SK-N-SH (cell line): ENCODE data around the gene ZSCAN16. TPM values are rescaled to one million over a fixed set of nuclear protein-coding genes. Genes with fewer than 3 reads are reported as not detected.
A peak's percentile ranks its signal among the peaks of the same experiment; 100 is the strongest.
"Not testable (repeated sequence)": the region's sequence is repeated elsewhere in the genome, so short reads cannot be mapped to it uniquely, and the experiment has no call there.

Source experiments
- CTCF ChIA-PET: fragments of 300-600, 350-600 bp; formaldehyde crosslinking; extraction: SDS; loops from one replicate; lab custom pipeline; 2021; lab: Yijun Ruan, JAX
- POLR2A ChIA-PET: fragments of 350-600 bp; sonication (Branson Sonifier 250); formaldehyde crosslinking; extraction: SDS; loops from one replicate; lab custom pipeline; 2020; ENCODE audit warnings: antibody characterized with exemption, inconsistent platforms; lab: Yijun Ruan, JAX
- DNase-seq: peaks from one replicate; pipeline ENCODE4 v3.0.0; 2012
- H2AFZ ChIP-seq: fragments of 200-600 bp; sonication (generic); 2 replicates; pipeline ENCODE4 v1.8.1; 2016; ENCODE audit warnings: antibody characterized with exemption, mild to moderate bottlenecking, low read depth
- H3F3A ChIP-seq: fragments of 200-600 bp; sonication (generic); replicated peaks from 2 replicates; pipeline ENCODE3; 2016; ENCODE audit warnings: antibody characterized with exemption, mild to moderate bottlenecking; ENCODE audit not compliant: insufficient read depth
- H3K27ac ChIP-seq, 2 experiments: fragments of 200-500 bp in 1 of 2; fragments of 200-600 bp in 1 of 2; sonication (Bioruptor generic) in 1 of 2; sonication (generic), shearing (Covaris generic) in 1 of 2; 2 replicates each; pipeline versions ENCODE4 v1.5.1 to v1.6.1; 2014 to 2016; ENCODE audit warnings: low read depth in 2 of 2, inconsistent platforms in 1 of 2, low read length in 1 of 2, mild to moderate bottlenecking in 1 of 2, mixed read lengths in 1 of 2
- H3K27me3 ChIP-seq: fragments of 200-600 bp; sonication (generic), shearing (Covaris generic); 2 replicates; pipeline ENCODE4 v1.6.1; 2016; ENCODE audit warnings: mixed run types; ENCODE audit not compliant: insufficient read depth
- H3K36me3 ChIP-seq, 2 experiments: fragments of 200-500 bp in 1 of 2; fragments of 200-600 bp in 1 of 2; sonication (Bioruptor generic) in 1 of 2; sonication (generic) in 1 of 2; replicated peaks in 1 of 2; 2 replicates each; pipeline versions ENCODE3 to v1.5.1; 2014 to 2016; ENCODE audit warnings: low read length in 1 of 2, mild to moderate bottlenecking in 1 of 2; ENCODE audit not compliant: insufficient read depth in 2 of 2, control insufficient read depth in 1 of 2
- H3K4me1 ChIP-seq, 2 experiments: fragments of 200-500 bp in 1 of 2; fragments of 200-600 bp in 1 of 2; sonication (Bioruptor generic) in 1 of 2; sonication (generic), shearing (Covaris generic) in 1 of 2; 2 replicates each; pipeline versions ENCODE4 v1.5.1 to v1.6.1; 2014 to 2016; ENCODE audit warnings: low read depth in 1 of 2, low read length in 1 of 2, mixed run types in 1 of 2; ENCODE audit not compliant: insufficient read depth in 2 of 2, control insufficient read depth in 1 of 2
- H3K4me2 ChIP-seq: fragments of 200-600 bp; sonication (generic), shearing (Covaris generic); 2 replicates; pipeline ENCODE4 v1.6.1; 2017; ENCODE audit warnings: mixed run types
- H3K4me3 ChIP-seq, 2 experiments: fragments of 200-500 bp in 1 of 2; fragments of 200-600 bp in 1 of 2; sonication (Bioruptor generic) in 1 of 2; sonication (generic), shearing (Covaris generic) in 1 of 2; 2 replicates each; pipeline versions ENCODE4 v1.5.1 to v1.8.1; 2014 to 2016; ENCODE audit warnings: low read depth in 2 of 2, inconsistent platforms in 1 of 2, low read length in 1 of 2, mild to moderate bottlenecking in 1 of 2, mixed read lengths in 1 of 2, moderate library complexity in 1 of 2
- H3K79me2 ChIP-seq: fragments of 200-600 bp; sonication (generic); 2 replicates; pipeline ENCODE4 v1.8.1; 2017; ENCODE audit warnings: mild to moderate bottlenecking; ENCODE audit not compliant: insufficient read depth
- H3K9ac ChIP-seq: fragments of 200-600 bp; sonication (generic); 2 replicates; pipeline ENCODE4 v1.6.1; 2017; ENCODE audit warnings: mixed run types
- H3K9me2 ChIP-seq: fragments of 200-600 bp; sonication (generic); 2 replicates; pipeline ENCODE4 v1.6.1; 2017; ENCODE audit warnings: mixed run types
- H3K9me3 ChIP-seq: fragments of 200-600 bp; sonication (generic); 2 replicates; pipeline ENCODE4 v1.6.1; 2017; ENCODE audit warnings: mixed run types, mild to moderate bottlenecking, moderate library complexity
- H4K20me1 ChIP-seq: fragments of 200-600 bp; sonication (generic); 2 replicates; pipeline ENCODE4 v1.6.1; 2017; ENCODE audit warnings: mild to moderate bottlenecking, mixed run types; ENCODE audit not compliant: insufficient read depth
- CHD2 ChIP-seq: fragments of 150-350 bp; IDR thresholded peaks from 2 replicates; pipeline ENCODE4 v1.6.1; 2018; ENCODE audit warnings: low read length; ENCODE audit not compliant: partially characterized antibody
- GABPA ChIP-seq: IDR thresholded peaks from 2 replicates; pipeline ENCODE4 v1.4.0; 2012; ENCODE audit warnings: low read depth, mild to moderate bottlenecking
- MEF2A ChIP-seq: IDR thresholded peaks from 2 replicates; pipeline ENCODE4 v1.4.0; 2012; ENCODE audit warnings: low read depth, borderline replicate concordance
- MXI1 ChIP-seq: IDR thresholded peaks from 2 replicates; pipeline ENCODE4 v1.6.1; 2012; ENCODE audit warnings: mild to moderate bottlenecking, low read depth, low read length, improper control_type of control experiment
- NFIC ChIP-seq: IDR thresholded peaks from 2 replicates; pipeline ENCODE4 v1.4.0; 2012; ENCODE audit warnings: borderline replicate concordance
- NRF1 ChIP-seq: IDR thresholded peaks from 2 replicates; pipeline ENCODE4 v1.6.1; 2012; ENCODE audit warnings: low read depth, mild to moderate bottlenecking, low read length
- POLR2AphosphoS5 ChIP-seq: IDR thresholded peaks from 2 replicates; pipeline ENCODE4 v1.6.1; 2012; ENCODE audit warnings: low read depth, low read length
- RXRA ChIP-seq: IDR thresholded peaks from 2 replicates; pipeline ENCODE4 v1.4.0; 2012; ENCODE audit warnings: low read depth, mild to moderate bottlenecking, borderline replicate concordance
- TAF1 ChIP-seq: IDR thresholded peaks from 2 replicates; pipeline ENCODE4 v1.6.1; 2012; ENCODE audit warnings: low read depth, mild to moderate bottlenecking, low read length, moderate library complexity, borderline replicate concordance
- TEAD4 ChIP-seq: IDR thresholded peaks from 2 replicates; pipeline ENCODE4 v1.4.0; 2012; ENCODE audit warnings: mild to moderate bottlenecking, borderline replicate concordance; ENCODE audit not compliant: insufficient read depth
- YY1 ChIP-seq: IDR thresholded peaks from 2 replicates; pipeline ENCODE4 v1.4.0; 2012; ENCODE audit warnings: low read depth, mild to moderate bottlenecking
- WGBS: methylation state at CpG from one replicate; pipeline ENCODE4 v1.1.6; 2017; ENCODE audit warnings: low lambda C conversion rate; 5-methylcytosine and 5-hydroxymethylcytosine counted together
- polyA plus RNA-seq, 3 experiments: library from polyadenylated mRNA; depleted of rRNA; stranded (reverse); fragments of >200 nt; gene quantifications; 2 replicates each; pipeline ENCODE4 v1.2.3, GENCODE V29; 2012
- TF ChIP-seq, protein P1 (sequence below): IDR thresholded peaks from 2 replicates; pipeline ENCODE4 v1.4.0; 2012; ENCODE audit warnings: low read depth

Gene ZSCAN16
- polyA plus RNA-seq, 1 of the 3 experiments (the other 2 are of a cell fraction) = 3.7 TPM

DNA sequence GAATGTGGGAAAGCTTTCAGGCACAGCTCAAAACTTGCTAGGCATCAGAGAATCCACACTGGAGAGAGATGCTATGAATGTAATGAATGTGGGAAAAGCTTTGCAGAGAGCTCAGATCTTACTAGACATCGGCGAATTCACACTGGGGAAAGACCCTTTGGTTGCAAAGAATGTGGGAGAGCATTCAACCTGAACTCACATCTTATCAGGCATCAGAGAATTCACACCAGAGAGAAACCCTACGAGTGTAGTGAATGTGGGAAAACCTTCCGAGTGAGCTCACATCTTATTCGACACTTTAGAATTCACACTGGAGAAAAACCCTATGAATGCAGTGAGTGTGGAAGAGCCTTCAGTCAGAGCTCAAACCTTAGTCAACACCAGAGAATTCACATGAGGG is 35.4 kb upstream of the ZSCAN16 start:
- no peak overlapping the region for H3K9ac ChIP-seq
- H3K9me3 ChIP-seq = no peaks in the 10 kb centered on the region
- WGBS = 75% methylated on average over 5 of the region's 5 CpGs
- H3K4me3 ChIP-seq = no peak overlapping the region
- no peaks in the 10 kb centered on the region for H3K79me2 ChIP-seq
- no peak for DNase-seq
- no peak overlapping the region for H3K4me2 ChIP-seq
- H3K27ac ChIP-seq = no peak overlapping the region
- no peaks in the 10 kb centered on the region for H3K27me3 ChIP-seq
- no peaks in the 10 kb centered on the region for H3K9me2 ChIP-seq
- H3K4me1 ChIP-seq = no peaks in the 10 kb centered on the region; a peak in 1 of 4 replicates
- no peaks in the 10 kb centered on the region for H4K20me1 ChIP-seq
- no peak overlapping the region for H2AFZ ChIP-seq
- ChIA-PET POLR2A (interaction anchor here (0.5 kb wide), 1 partner anchor 42 kb away, joined by 5 read pairs; no protein-coding TSS in a partner anchor), CTCF (no interaction called here)
- H3F3A ChIP-seq = no peaks in the 10 kb centered on the region
- no peaks in the 10 kb centered on the region for H3K36me3 ChIP-seq
- TF ChIP-seq MEF2A (no peak), TAF1 (no peak), RXRA (no peak), NRF1 (no peak), TEAD4 (no peak)
- TF ChIP-seq, all 33 proteins: peak for 0

DNA sequence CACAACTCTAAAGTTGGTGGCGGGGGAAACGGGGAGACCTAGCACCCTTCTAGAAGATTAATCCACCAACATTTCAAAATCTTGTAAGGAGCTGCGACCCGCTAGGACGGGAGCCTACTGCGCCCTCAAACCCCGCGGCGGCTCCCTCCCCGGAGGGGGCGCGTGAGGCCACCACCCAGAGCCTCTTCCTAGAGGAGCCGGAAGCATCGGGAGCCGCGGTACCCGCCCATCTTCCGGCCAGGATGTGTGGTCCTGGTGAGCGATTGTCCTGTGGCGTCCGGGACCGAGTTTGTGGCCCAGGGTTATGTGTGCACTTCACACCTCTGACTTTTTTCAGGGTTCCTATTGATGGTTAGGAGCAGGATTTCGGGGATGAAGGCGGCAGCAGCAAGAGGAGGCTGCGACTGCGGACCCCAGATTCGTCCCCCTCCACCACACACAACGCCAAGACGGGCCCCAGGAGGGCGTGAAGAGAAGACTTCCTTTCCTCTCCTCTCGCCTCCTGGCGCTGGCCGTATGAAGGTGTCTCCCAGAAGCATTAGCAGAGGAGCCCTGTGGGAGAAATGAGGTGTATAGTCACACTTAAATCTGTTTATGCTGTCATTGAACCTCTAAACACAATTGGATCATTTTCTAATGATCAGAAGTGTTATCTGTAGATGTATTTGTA is 33.4 kb upstream of the ZSCAN16 start:
- H4K20me1 ChIP-seq = no peaks in the 10 kb centered on the region
- H3K9me2 ChIP-seq = no peaks in the 10 kb centered on the region
- H3K4me1 ChIP-seq = no peaks in the 10 kb centered on the region; a peak in 1 of 4 replicates
- peak; percentile 85 for DNase-seq
- H2AFZ ChIP-seq = peak overlapping the region; percentile 73; the same call in 1 of the 2 replicates
- ChIA-PET POLR2A (interaction anchor here (0.7 to 1.3 kb wide), 3 partner anchors 14 to 46 kb away, joined by 3 to 4 read pairs (median 4); partner anchors contain the start of gene ZSCAN16), CTCF (interaction anchor here (0.8 to 1.7 kb wide), 2 partner anchors 14 to 46 kb away, joined by 3 to 7 read pairs; no protein-coding TSS in a partner anchor)
- 27% methylated on average over 14 of the region's 33 CpGs for WGBS
- H3K4me2 ChIP-seq = no peak overlapping the region
- no peaks in the 10 kb centered on the region for H3K79me2 ChIP-seq
- peak overlapping the region in 1 of 2 experiments; percentile 48; a peak in 2 of 4 replicates for H3K4me3 ChIP-seq
- peak overlapping the region in 1 of 2 experiments; percentile 16; a peak in 1 of 4 replicates for H3K27ac ChIP-seq
- H3K9me3 ChIP-seq = no peaks in the 10 kb centered on the region
- no peaks in the 10 kb centered on the region for H3K27me3 ChIP-seq
- H3F3A ChIP-seq = no peaks in the 10 kb centered on the region
- no peak overlapping the region for H3K9ac ChIP-seq
- TF ChIP-seq NFIC = no peak
- peak; percentile 37; the same call in 1 of the 2 replicates for TF ChIP-seq POLR2AphosphoS5
- peak; percentile 64 for TF ChIP-seq GABPA
- no peak for TF ChIP-seq CHD2
- TF ChIP-seq YY1 = no peak
- TF ChIP-seq MXI1 = 0 out of 2 replicates have a peak, but pooled peaks have one; percentile 27
- TF ChIP-seq, protein P1, sequence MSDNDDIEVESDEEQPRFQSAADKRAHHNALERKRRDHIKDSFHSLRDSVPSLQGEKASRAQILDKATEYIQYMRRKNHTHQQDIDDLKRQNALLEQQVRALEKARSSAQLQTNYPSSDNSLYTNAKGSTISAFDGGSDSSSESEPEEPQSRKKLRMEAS = 0 out of 2 replicates have a peak, but pooled peaks have one; percentile 22
- H3K36me3 ChIP-seq = no peaks in the 10 kb centered on the region

DNA sequence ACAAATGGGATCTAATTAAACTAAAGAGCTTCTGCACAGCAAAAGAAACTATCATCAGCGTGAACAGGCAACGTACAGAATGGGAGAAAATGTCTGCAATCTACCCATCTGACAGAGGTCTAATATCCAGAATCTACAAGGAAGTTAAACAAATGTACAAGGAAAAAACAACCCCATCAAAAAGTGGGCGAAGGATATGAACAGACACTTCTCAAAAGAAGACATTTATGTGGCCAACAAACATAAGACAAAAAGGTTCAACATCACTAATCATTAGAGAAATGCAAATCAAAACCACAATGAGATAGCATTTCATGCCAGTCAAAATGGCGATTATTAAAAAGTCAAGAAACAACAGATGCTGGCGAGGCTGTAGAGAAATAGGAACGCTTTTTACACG is 22.2 kb upstream of the ZSCAN16 start:
- CTCF ChIA-PET, POLR2A ChIA-PET, H3K36me3 ChIP-seq, H3K27me3 ChIP-seq, H3K27ac ChIP-seq, H2AFZ ChIP-seq, H3K4me2 ChIP-seq, H4K20me1 ChIP-seq, H3F3A ChIP-seq, H3K4me3 ChIP-seq, H3K4me1 ChIP-seq, H3K9me3 ChIP-seq, DNase-seq, H3K79me2 ChIP-seq, H3K9ac ChIP-seq, H3K9me2 ChIP-seq: not testable (repeated sequence)
- 57% methylated on average over 7 of the region's 7 CpGs for WGBS

DNA sequence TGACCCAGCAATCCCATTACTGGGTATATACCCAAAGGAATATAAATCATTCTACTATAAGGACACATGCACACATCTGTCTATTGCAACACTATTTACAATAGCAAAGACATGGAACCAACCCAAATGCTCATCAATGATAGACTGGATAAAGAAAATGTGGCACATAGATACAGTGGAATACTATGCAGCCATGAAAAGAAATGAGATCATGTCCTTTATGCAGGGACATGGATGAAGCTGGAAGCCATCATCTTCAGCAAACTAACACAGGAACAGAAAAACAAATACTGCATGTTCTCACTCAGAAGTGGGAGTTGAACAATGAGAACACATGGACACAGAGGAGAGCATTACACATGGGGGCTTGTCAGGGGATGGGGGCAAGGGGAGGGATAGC is 21.7 kb upstream of the ZSCAN16 start:
- H3K36me3 ChIP-seq, H3K4me1 ChIP-seq, H3K9me2 ChIP-seq, H3F3A ChIP-seq, H2AFZ ChIP-seq, H3K4me2 ChIP-seq, POLR2A ChIA-PET, DNase-seq, H3K27ac ChIP-seq, H3K27me3 ChIP-seq, H3K9ac ChIP-seq, H3K4me3 ChIP-seq, H4K20me1 ChIP-seq, H3K79me2 ChIP-seq, CTCF ChIA-PET, H3K9me3 ChIP-seq: not testable (repeated sequence)
